GM19240 (cell line): ENCODE measurements around the gene ERI2.

ENCODE experiments used
- DNase-seq: peaks from one replicate; pipeline ENCODE4 v3.0.0; 2011; ENCODE audit warnings: low spot score; ENCODE audit not compliant: insufficient read length

Gene ERI2, protein sequence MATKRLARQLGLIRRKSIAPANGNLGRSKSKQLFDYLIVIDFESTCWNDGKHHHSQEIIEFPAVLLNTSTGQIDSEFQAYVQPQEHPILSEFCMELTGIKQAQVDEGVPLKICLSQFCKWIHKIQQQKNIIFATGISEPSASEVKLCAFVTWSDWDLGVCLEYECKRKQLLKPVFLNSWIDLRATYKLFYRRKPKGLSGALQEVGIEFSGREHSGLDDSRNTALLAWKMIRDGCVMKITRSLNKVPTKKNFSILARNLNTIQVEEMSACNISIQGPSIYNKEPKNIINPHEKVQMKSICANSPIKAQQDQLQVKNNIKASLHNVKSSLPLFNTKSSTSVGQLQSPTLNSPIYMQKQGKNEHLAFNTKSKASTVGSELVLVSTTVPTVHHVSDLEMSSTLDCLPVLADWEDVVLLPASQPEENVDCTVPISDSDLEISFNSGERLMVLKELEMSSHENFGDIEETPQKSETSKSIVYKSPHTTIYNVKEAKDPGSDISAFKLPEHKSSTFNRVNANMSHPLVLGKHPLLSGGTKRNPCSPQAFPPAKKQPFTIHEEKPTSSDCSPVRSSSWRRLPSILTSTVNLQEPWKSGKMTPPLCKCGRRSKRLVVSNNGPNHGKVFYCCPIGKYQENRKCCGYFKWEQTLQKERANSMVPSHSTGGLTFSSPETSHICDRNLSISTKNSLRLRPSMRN

DNA sequence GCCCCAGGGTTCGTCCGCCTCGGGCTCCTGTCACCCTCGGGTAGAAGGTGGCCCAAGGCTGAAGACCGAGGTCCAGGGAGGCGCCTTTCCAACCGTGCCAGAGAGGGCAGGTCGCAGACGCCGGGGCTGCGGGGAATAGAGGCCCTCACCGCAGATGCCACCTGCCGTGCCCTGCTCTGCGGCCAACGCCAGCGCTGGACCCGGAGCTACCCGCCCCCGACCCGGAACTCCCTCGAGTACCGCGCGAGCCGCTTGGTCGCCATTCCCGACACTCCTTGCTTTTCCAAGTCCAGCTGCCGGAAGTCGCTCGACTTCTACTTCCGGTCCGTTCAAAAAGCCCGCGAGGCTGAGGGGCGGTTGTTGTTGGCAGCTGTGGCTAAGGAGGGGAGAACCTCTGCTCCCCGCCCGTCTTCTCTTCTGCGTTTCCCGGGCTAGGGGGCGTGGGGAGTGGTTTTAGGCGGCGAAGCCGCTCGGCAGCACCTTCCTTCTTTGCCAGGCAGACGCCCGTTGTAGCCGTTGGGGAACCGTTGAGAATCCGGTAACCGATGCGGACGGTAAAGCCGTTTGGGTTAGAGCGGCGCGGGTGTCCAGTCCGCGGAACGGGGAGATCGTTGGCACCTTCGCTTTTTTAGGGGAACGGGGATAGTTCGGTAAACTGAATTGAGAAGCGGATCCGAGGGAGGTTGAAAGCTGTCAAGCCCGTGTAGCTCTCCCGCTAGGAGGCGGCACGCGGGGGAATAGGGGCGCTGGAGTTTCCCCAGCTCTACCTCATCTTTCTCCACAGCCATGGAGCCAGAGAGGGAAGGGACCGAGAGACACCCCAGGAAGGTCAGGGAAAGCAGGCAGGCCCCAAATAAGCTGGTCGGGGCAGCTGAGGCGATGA is at the start of gene ERI2, which contains the start of gene REXO5:
ERI2 (minus strand) TSS at position 305 of the 883 bp plus-strand sequence; CDS start at position 263, 42 bp downstream.
REXO5 (plus strand) TSS at position 360 of the 883 bp plus-strand sequence; CDS start at position 787, 427 bp downstream.
- peak; percentile 72 for DNase-seq

GRCh38 chr16:20854963-20855362 is 48.7 kb upstream of the ERI2 start:
- DNase-seq = no peak

DNA sequence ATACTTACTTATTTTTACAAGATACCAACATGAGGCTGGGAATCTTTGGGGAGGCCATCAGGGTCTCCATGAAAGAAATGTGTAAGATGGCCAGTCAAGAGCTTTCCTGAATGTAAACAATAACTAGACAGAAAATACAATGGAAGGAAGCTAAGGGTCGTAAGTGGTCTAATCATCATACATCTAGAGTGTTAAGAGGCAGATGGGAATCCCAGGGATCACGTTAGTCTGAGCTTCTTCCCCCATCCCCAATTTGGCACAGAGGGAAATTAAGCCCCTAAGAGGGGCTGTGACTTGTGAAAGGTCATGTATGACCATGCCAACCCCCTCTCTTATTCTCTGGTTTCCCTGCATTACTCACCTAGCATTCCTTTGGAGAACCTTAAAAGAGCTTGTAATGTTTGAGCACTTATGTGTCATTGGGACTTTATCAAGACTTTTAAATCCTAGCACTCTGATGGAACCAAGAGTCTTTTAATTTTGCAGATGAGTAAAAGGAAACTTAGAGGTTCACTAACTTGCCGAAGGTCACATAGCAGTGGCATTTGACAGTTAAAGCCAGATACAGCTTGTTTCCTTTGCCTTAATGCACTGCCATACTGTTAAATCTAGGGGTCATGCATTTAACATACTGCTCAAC is 47.8 kb upstream of the ERI2 start:
- no peak for DNase-seq

- DNase-seq = no peak
Measured at GRCh38 chr16:20853143-20853542, 46.9 kb upstream of the ERI2 start.

GRCh38 chr16:20851601-20852000 is 45.3 kb upstream of the ERI2 start:
- no peak for DNase-seq

GRCh38 chr16:20850981-20851380 is 44.7 kb upstream of the ERI2 start:
- DNase-seq = no peak

- no peak for DNase-seq
Measured at GRCh38 chr16:20849589-20850390, 43.5 kb upstream of the ERI2 start.

DNA sequence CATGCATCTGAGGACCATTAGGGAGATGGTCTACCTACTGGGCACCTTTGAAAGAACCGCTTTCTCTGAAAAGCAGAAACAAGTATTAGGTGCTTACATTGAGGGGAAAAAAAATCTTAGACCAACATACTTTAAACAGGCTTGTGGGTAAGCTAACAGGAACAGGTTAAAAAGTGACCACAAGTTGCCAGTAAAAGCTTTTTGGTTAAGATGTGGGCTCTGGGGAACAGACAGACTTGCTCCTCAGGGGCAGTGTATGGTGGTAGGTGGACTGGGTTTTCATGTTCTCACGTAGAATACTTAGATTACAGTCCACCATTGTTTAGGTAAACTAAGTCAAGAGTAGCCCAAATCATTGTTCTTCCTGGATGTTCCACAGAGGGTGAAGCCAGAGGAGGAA is 41.3 kb upstream of the ERI2 start:
- no peak for DNase-seq

DNA sequence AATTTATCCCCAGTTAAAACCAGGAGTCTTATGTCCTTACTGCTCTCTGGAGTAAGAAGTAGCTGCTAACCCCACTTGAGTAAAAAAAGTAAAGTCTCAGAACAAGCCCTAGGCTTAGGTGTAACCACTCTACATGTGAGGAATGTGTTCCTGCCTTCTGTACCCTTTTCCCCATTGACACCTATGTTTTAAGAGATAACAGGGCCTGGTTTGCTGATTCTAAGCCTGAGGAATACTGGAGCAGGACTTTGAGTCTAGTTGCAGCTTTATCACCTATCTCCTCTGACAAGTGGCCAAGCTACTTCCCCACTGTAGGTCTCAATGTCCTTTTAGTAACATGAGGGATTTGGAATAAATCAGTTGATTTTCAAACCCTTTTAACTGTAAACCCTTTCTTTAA is 40.3 kb upstream of the ERI2 start:
- no peak for DNase-seq

DNA sequence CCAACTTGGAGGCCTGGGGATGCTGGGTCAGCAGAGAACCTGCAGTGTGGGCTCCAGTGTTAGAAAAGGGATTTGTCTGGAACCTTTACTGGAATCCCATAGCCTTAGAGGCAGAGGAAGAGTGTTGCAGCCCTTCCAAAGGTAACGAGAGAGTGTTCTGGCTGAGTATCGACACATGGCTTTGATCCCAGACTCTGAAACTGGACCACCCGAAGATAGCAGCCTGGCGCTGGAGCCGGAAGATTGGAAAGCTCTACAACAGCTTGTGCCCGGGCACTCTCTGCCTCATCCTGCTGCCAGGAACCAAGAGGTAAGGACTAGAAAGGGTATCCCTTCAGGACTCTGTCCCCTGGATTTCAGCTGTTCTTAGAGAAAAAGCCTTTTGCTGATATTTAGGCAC is 39.8 kb upstream of the ERI2 start:
- no peak for DNase-seq

DNA sequence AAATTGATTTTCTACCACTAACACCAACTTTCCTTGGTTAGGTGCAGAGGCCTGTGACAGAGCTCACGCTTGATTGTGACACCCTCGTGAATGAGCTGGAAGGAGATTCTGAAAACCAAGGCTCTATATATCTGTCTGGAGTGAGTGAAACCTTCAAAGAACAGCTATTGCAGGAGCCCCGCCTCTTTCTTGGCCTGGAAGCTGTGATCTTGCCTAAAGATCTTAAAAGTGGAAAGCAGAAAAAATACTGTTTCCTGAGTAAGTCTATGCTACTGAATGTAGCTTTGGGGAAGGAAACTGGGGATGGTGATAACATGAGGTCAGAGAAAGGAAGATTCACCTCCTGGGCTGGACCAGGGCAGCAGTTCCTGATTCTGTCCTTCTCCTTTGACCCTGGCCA is 38.3 kb upstream of the ERI2 start:
- no peak for DNase-seq

DNA sequence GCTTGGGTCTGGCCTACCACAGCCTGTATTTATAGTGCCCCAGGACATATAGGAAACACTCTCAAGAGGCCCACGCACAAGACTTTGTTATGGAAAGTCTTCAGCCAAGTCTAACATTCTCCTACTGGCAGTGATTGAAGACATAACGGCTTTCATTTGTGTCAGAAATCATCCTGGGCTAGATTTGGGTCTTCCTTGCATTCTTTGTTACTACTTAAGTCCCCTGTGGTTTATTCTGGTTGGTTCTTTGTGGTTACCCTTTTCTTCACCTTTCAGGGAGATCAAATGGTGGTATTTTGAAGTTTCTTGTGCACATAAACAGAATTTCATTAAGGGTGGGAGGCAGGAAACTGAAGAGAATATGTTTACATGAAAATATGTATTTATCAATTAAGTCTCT is 37.8 kb upstream of the ERI2 start:
- DNase-seq = no peak

DNA sequence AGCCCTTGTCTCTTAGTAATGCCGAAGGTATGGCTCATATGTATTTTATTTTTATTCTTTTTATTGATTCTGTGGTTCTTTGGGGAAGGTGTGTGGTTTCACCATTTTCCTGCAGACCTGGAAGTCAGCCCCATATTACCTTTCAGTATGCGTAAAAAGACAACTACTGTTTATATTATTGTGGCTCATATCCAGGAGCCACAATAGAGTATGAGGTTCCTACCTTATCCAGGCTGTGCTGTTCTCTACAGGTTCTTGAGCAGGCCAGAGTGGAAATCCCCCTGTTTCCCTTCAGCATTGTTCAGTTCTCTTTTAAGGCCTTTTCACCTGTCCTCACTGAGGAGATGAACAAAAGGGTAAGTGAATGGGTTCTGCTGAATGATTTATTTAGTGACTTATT is 33.2 kb upstream of the ERI2 start:
- DNase-seq = no peak

GRCh38 chr16:20838240-20838639 is 32.0 kb upstream of the ERI2 start:
- no peak for DNase-seq

GRCh38 chr16:20833086-20833485 is 26.8 kb upstream of the ERI2 start:
- DNase-seq = no peak

DNA sequence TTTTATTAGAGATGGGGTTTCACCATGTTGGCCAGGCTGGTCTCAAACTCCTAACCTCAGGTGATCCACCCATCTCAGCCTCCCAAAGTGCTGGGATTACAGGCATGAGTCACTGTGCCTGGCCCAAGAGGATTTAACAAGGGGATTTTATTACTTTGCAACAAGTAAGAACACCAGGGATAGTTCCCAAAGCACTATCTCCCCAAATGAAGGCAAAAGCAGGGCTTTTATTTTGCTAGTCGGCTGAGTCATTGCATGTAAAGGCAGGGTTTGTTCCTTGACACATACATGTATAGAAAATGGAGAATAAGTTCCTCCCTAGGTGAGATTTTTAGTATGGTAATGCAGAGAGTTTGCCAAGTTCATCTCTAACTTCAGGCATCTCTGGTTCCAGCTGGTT is 24.1 kb upstream of the ERI2 start:
- no peak for DNase-seq

GRCh38 chr16:20829536-20829935 is 23.3 kb upstream of the ERI2 start:
- no peak for DNase-seq

DNA sequence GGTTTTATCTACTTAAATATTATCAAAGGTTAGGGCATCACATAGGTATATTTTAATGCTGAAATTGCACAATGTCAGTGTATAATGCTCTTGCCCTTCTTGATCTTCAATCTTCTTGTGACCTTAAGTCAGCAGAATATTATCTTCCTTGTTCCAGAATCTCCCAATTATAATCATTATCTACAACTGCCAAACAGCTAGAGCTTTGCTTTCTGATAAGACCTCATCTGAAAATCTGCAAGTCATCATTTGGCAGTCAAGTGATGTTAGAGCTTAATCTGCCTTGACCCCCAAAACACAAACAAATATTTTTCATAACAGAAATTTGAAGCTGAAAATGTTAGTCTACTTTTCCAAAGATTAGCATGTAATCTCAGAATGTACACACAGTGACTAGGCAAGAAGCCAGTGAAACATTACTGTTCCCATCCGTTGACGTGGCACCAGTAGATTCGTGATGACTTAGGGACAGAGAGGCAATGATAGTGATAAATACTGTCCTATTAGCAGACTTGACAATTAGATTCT is 19.8 kb upstream of the ERI2 start:
- DNase-seq = no peak

GRCh38 chr16:20822521-20823325 is 16.5 kb upstream of the ERI2 start:
- no peak for DNase-seq
